Kidney capillary endothelial cell (primary cell): ENCODE data around the gene PTGER1.
A peak's percentile ranks its signal among the peaks of the same experiment; 100 is the strongest.

Source experiments
- DNase-seq: peaks from one replicate; pipeline ENCODE4 v3.0.0-alpha.2; 2018; ENCODE audit warnings: low spot score

Gene PTGER1

GRCh38 chr19:14502334-14503092, 27.4 kb upstream of the PTGER1 start:
- DNase-seq = no peak

DNA sequence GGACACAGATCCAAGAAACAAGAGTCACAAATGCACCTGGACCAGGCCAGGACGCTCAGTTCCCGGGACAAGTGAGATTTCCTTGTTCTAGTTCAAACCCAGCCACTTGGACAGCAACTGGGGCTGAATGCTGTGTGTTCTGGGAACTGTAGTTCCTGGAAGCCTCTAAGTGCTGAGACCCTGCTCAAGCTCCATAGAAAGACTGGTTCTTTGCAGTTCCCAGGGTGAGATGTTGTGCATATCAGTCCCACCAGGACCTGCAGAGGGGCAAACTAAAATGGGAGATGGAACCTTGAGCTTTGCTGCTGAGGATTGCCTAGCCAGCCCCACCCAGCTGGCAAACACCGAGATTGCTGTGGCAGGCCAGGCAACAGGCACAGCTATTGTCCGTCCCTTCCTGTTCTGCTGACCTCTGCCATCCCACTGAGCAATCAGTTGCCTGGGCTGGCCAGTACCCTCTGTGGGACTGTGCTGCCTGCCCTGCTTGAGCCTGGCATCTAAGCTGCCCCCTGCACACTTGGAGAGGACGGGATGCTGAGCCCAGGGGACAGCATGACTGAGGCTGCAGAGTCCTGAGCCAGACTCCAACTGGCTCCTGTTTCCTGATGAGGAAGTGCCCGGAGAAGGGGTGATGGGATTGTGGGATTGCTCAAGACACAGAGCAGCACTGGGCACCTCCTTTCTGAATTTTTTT, 22.2 kb upstream of the PTGER1 start:
- DNase-seq = peak; percentile 53

DNA sequence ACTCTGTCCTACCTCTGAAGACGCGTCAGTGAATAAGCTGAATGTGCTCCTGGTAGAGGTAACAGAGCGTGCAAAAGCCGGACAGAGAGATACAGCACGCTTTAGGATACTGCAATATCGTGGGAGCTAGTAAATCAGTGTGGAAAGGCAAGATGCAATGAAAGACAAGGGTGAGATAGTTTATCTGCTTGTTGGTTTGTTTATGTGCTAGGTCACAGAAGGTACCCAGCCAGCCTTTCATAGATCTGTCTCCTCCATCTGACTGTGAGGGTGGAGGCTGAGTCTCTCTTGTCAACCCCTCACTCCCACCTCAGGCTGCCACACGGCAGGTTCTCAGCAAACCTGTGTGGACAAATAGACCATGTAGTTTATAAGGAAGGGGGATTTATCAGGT, 21.7 kb upstream of the PTGER1 start:
- no peak for DNase-seq

DNA sequence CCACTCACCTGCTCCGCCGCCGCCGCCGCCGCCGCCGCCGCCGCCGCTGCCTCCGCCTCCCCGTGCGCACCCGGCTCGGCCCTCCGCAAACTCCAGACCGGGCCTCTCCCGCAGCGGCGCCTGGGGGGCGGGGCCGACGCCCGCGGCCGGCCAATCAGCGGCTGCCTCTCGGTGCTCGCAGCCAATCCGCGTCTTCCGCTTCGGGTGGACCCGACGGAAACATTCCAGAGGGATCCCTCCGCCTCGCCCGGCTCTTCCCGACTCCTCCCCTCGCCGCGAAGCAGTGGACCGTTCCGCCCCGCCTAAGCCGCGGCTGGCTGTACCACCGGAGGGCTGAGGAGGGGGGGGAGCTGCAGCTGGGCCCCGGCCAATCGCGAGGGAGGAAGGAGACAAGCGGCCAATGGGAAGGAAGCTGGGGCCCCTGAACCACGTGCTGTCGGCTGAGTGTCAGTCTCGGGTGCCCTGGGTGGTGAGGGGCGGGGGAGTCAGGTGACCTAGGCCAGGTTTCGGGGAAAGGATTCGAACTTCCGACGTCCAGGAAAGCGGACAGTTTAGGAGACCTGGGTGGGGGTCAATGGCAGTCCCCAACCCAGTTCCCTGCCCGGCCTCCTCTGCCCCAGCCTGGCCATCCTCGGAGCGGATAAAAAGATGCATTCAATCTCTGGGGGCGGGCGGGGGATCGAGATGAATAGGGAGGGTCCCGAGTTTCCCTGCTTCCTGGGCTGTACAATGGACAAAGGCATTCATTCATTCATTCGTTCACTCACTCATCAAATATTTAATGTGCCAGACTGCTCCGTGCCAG, 21.1 kb upstream of the PTGER1 start, which contains the start of gene GIPC1:
Gene GIPC1, minus strand, starts transcription at position 99 of the 805 bp plus-strand sequence. CDS start 13,151 bp downstream, outside the sequence.
- peak; percentile 97 for DNase-seq

DNA sequence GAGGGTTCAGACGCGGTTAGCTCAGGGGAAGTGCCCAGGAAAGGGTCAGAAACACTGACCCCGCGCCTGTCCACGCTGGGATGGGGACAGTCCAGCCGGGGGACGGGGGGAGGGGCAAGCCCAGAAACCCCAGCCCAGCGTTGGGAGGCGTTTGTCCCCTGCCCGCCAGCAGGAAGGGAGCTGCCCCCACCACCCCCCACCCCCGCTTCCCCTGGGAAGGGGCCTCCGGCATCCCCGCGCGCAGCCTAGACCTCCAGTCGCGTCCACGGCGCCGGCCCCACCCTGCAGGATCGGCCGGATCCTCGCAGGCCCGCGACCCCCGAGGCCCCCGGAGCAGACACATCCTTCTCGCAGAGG, 20.5 kb upstream of the PTGER1 start:
- no peak for DNase-seq

DNA sequence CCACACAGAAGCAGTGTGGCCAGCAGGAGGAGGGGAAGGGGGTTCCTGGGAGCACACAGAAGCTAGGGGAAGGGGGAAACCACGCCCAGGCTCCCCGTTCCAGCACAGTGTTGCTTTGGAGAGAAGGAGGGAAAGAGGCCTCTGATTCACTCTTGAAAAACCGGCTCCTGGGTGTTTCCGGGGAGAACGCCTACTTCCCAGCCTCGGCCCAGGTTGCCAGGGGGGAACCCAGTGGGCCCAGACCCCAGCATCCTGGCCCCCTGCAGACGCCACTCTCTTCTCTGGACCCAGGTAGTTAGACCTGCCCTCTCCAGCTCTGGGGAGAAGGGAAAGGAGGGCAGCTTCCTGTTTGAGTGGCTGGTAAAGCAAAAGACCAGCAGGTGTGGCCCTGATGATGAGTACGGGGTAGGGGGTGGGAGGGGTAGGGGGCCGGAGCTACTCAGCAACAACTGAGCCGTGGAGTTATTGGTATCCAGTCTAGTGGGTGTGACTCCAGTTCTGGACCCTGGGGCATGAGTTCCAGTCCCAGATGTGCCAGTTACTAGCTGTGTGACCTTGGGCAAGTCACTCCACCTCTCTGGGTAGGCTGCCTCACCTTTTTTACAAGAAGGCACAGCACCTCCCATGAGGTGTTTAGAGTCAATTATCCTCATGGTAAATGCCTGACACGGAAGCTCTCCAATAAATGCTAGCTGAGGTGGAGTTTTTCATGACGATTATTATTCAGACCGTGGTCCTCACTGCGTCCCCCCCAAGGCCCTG, 19.9 kb upstream of the PTGER1 start:
- no peak for DNase-seq

DNA sequence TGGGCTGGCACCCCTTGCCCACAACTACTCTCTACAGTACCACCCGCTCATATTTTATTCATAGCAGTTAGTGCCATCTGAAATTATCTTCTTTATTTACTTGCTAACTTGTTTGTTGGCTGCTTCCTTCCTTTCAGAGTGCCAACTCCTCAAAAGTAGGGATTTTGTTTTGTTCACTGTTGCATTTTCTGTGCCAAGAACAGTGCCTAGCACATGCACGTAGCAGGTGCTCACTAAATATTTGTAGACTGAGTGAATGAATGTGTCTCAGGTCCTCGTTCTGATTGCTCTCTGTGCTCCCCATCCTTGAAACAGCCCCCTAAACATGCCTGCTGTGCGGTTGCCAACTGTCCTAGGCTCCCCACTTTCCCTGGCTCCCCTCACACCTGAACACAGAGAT, 19.3 kb upstream of the PTGER1 start:
- no peak for DNase-seq

DNA sequence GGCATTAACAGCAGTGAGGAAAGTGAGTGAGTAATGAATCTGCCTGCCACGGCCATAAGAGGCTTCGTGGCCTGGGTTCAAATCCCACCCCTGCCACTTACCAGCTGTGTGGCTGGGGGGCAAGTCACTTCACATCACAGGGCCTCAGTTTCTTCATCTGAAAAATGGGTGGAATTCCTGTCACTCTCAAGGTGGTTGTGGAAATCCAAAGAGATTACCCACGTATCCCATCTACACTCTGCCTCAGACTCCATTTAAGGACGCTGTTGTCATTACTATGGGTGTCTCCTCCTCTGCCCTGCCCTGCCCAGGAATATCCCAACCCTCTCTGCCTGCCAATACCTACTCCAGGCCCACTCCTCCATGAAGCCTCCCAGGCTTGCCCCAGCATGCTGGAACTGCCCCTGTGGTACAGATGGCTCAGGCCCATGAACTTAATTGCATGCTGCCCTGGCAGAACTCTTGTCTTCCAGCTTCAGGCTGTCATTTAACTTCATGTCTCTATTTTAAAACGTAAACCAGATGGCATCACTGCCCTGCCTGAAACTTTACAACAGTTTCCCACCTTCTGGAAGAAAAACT, 17.7 kb upstream of the PTGER1 start:
- DNase-seq = no peak

DNA sequence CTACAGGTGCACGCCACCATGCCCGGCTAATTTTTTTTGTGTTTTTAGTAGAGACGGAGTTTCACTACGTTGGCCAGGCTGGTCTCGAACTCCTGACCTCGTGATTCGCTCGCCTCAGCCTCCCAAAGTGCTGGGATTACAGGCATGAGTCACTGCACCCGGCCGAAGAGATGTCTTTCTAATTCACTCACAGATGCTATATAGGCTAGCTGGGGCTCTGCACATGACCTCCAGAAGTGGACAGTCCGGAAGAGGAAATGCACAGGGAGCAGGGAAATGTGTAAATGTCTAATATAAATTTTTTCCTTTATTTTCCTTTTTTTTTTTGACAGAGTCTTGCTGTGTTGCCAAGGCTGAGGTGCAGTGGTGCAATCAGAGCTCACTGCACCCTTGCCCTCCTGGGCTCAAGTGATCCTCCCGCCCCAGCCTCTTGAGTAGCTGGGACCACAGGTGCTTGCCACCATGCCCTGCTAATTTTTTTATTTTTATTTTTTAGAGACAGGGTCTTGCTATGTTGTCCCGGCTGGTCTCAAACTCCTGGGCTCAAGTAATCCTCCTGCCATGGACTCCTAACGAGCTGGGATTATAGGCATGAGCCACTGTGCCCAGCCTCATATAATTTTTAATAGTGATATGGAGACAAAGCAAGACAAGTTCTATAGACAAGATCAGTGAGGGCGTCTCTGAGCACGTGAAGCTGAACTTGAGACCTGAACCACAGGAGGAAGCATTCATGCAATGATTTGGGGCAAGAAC, 12.4 kb upstream of the PTGER1 start:
- DNase-seq = no peak

DNA sequence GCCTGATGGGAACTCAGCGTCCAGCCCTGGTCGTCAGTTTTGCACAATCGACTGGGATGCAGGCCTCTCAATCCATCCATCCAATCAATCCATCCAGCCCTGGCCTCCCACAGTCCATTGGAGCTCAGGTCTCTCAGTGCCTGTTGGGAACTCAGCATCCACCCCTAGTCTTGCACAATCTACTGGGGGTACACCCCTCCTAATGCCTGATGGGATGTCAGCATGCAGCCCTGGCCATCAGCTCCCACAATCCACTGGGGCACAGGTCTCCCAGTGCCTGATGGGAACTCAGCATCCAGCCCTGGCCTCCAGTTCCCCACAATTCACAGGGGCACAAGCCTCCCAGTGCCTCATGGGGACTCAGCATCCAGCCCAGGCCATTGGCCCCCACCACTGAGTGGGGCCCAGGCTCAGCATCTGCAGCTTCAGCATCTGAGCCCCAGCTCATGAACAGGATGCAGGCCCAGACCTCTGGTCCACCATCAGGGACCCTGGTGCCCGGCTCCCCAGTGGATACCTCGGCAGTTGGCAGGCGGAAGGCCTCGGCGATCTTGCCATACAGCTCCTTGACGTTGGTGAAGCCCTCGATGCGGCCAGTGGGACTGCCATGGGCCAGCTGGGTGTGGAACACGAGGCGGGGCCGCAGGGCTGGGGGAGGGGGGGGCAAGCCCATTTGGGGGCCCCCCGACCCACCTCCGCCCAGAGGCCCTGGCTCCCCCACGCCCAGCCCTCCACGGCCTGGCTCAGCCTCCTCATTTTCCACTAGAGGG, 7.2 kb upstream of the PTGER1 start:
- DNase-seq = no peak

DNA sequence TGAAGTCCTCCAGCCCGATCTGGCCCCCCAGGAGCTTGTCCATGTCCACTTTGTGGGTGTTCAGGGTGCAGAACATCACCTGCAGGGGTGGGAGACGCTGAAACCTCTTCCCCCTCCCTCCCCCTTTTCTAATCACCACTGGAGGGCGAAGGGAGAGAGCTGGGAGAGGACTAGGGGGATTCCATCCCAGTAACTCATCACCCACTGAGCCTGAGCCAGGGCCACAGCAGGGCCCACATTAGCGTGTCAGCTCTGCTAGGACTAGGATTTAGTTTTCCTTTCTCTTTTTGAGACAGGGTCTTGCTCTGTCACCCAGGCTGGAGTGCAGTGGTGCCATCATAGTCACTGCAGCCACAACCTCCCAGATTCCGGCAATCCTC, 5.5 kb upstream of the PTGER1 start:
- no peak for DNase-seq

- peak; percentile 37 for DNase-seq
These were observed 5.0 kb upstream of the PTGER1 start for GRCh38 chr19:14479975-14480699.

DNA sequence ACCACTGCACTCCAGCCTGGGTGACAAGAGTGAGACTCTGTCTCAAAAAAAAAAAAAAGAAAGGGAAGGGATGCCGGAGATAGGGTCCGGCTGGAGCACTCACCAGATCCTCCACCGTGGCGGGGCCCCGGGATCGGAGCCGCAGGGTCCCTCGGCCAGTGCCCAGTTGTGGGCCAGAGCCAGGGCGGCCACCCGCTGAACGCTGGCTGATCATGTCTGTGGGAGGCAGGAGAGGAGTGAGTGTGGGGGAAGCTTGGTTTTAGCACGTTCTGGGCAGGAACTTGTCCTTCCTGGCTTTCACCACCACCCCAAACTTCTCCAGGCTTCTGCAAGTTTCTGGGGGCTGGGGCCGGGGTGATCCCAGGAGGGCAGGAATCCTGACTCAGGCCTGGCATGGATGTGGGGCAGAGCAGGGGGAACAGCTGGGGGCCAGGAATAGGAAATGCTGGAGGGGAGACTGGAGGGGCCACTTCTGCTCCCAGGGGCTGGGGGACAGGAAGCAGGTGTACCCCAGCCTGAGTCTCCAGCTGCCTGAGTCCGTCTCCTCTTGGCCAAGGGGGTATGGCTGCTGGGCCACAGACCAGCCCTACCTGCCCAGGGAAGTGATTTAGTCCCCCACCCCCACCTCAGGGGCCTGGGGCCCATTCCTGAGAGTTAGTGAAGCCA, 4.3 kb upstream of the PTGER1 start:
- DNase-seq = no peak

GRCh38 chr19:14478113-14478545, 3.0 kb upstream of the PTGER1 start:
- DNase-seq = no peak

DNA sequence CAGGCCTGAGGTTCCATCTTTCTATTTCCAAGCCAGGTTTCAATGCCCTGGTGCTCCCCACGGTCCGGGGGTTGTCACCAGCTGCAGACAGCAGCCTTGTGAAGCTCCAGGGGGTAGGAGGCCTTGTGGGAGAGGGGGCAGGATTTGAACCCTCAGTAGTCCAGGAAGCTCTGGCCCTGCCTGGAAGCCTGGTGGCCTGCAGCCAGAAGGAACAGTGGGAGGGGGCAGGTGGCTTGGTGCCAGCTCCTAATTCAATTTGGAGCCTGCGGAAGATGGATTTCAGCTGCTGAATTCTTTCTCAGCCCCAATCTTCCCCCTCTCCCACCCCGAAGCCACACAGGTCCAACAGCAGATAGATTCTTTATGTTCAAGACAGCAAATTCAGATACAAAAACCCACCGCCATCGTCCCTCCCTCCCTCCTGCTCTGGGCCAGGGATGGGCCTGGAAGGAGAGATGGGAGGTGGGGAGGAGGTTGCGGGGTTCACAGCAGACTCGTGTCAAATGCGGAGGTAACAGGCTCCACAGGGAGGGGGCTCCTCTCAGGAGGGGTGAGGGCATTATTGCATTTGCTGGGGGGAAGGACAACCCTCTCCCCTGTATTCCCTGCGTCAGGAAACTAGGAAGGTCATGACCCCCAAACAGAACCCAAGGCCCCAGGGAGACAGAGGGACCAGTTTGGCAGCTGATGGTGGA, 2.4 kb upstream of the PTGER1 start:
- DNase-seq = no peak

GRCh38 chr19:14476673-14477401, 1.7 kb upstream of the PTGER1 start:
- DNase-seq = no peak

- no peak for DNase-seq
These were observed 1.1 kb upstream of the PTGER1 start for GRCh38 chr19:14476327-14476672.

- no peak for DNase-seq
These were observed 327 bp downstream of the PTGER1 start for GRCh38 chr19:14474827-14475226.
